A673 (cell line): ENCODE data around the gene SPTBN4. TPM values are rescaled to one million over a fixed set of nuclear protein-coding genes. Genes with fewer than 3 reads are reported as not detected.
A peak's percentile ranks its signal among the peaks of the same experiment; 100 is the strongest.

Experiments
- BruUV-seq: library from RNA; stranded (reverse); fragments of 400-500 nt; replicated peaks from 2 replicates; lab custom pipeline; 2021; lab: Mats Ljungman, UMichigan
- CTCF ChIA-PET: fragments of 300-600 bp; sonication (Branson Sonifier 250); formaldehyde crosslinking; loops from one replicate; lab custom pipeline; 2022; ENCODE audit warnings: antibody characterized with exemption; lab: Charles Lee
- POLR2A ChIA-PET: fragments of 300-600 bp; sonication (Branson Sonifier 250); formaldehyde crosslinking; loops from one replicate; lab custom pipeline; 2022; ENCODE audit warnings: antibody characterized with exemption; ENCODE audit not compliant: low non-redundant PET; lab: Charles Lee
- DNase-seq: peaks from one replicate; pipeline ENCODE4 v3.0.0-alpha.2; 2015; ENCODE audit warnings: low spot score
- H3K27ac ChIP-seq: fragments of 200-600 bp; sonication (generic); 2 replicates; pipeline ENCODE4 v1.5.1; 2016; ENCODE audit warnings: mixed run types, low read depth, mild to moderate bottlenecking, mixed read lengths, antibody characterized with exemption, low read length; ENCODE audit not compliant: poor library complexity, severe bottlenecking
- H3K27me3 ChIP-seq: fragments of 200-600 bp; sonication (generic); replicated peaks from 2 replicates; pipeline ENCODE4 v1.6.1; 2017; ENCODE audit warnings: mixed run types, low read depth, mild to moderate bottlenecking, mixed read lengths, antibody characterized with exemption, low read length; ENCODE audit not compliant: insufficient read depth, poor library complexity
- H3K36me3 ChIP-seq: fragments of 200-600 bp; sonication (generic); 2 replicates; pipeline ENCODE4 v1.6.1; 2016; ENCODE audit warnings: mixed run types, mild to moderate bottlenecking, mixed read lengths, antibody characterized with exemption, low read length; ENCODE audit not compliant: insufficient read depth, poor library complexity, severe bottlenecking
- H3K4me1 ChIP-seq: fragments of 200-600 bp; sonication (generic); 2 replicates; pipeline ENCODE4 v1.6.1; 2017; ENCODE audit warnings: mixed run types, mild to moderate bottlenecking, mixed read lengths, antibody characterized with exemption, low read length; ENCODE audit not compliant: insufficient read depth, poor library complexity, severe bottlenecking
- H3K4me3 ChIP-seq: fragments of 200-600 bp; sonication (generic); 2 replicates; pipeline ENCODE4 v1.5.1; 2016; ENCODE audit warnings: low read depth, mixed run types, mild to moderate bottlenecking, mixed read lengths, low read length; ENCODE audit not compliant: poor library complexity, severe bottlenecking
- H3K9me3 ChIP-seq: fragments of 200-600 bp; sonication (generic); 2 replicates; pipeline ENCODE4 v1.6.1; 2016; ENCODE audit warnings: mixed run types, low read depth, mild to moderate bottlenecking, mixed read lengths, antibody characterized with exemption, low read length; ENCODE audit not compliant: poor library complexity, severe bottlenecking
- EZH2 ChIP-seq: fragments of 200-600 bp; sonication (generic); IDR thresholded peaks from 2 replicates; pipeline ENCODE4 v1.6.1; 2017; ENCODE audit warnings: borderline replicate concordance, low read depth, mild to moderate bottlenecking, mixed read lengths, antibody characterized with exemption, low read length; ENCODE audit not compliant: poor library complexity, severe bottlenecking
- intact Hi-C: fragments of 100-400 bp; cut with micrococcal nuclease; formaldehyde crosslinking; loops from one replicate; pipeline ENCODE4 v1.10.0; 2022; ENCODE audit not compliant: unreplicated experiment
- total RNA-seq: library from RNA; stranded (reverse); gene quantifications from 2 replicates; pipeline ENCODE4 v1.2.3, GENCODE V29; 2021
- TF ChIP-seq, protein P1 (sequence below): fragments of 300-800, 200-600 bp; sonication (generic); conservative IDR thresholded peaks from 2 replicates; pipeline ENCODE4 v1.5.1; 2017; ENCODE audit warnings: low read depth, mild to moderate bottlenecking, antibody characterized with exemption, low read length, moderate library complexity, mixed read lengths

SPTBN4 gene
- total RNA-seq, 1 experiment from 2014 or later, result 0.43 TPM

DNA sequence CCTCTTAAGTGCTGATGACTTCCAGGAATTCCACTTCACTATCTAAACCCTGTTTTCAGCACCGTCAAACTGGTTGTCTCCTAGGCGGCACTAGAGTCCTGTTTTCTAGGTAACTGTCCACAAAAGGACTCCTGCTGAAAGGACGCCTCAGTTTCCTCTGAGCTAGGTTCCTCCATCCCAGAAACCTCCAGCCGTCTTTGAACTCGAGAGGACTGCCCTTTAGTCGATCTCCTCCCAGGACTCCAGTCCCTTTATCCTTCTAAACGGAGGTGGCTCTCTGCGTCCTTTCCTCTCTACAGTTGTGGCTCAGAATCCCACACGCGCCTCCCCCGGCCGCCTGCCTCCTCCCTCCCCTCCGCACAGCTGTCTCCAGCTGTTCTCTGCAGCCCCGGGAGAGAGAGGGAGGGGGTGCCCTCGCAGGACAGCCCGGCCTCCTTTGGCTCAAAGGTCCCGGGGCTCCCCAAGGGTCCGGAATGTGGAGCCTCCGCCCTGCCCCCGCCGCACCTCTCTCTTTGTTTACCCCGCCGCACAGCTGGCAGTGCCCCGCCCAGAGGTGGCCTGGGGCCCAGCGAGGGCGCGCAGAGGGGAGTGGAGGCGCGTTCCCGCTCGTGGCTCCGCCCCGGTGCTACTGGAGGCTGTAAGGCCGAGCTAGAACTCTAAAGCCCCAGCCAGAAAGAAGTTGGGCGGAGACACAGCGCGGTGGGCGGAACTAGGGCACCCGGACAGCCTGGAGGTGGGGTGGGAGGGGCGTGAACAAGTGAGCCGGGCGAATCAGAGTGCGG lies 136.8 kb downstream of the SPTBN4 start:
- ChIA-PET POLR2A (interaction anchor here (0.8 to 1.0 kb wide), 2 partner anchors 9 to 174 kb away, joined by 3 to 6 read pairs; partner anchors contain the start of gene RAB4B), CTCF (interaction anchor here (0.8 to 2.5 kb wide), 7 partner anchors 10 to 183 kb away, joined by 4 to 14 read pairs (median 9); no protein-coding TSS in a partner anchor)
- BruUV-seq, result no TSS peak
- H3K27ac ChIP-seq, result peak overlapping the region; percentile 94
- peaks cover 46% of the 10 kb centered on the region for H3K4me1 ChIP-seq
- no peaks in the 10 kb centered on the region for H3K36me3 ChIP-seq
- no peaks in the 10 kb centered on the region for H3K27me3 ChIP-seq
- DNase-seq, result peak; percentile 100
- peak overlapping the region; percentile 61 for H3K4me3 ChIP-seq
- H3K9me3 ChIP-seq, result no peaks in the 10 kb centered on the region
- intact Hi-C loops, result loop anchor here (1.0 to 5.0 kb wide), 2 partner anchors 11 to 161 kb away; partner anchors contain the start of gene SERTAD3
- TF ChIP-seq, protein P1, sequence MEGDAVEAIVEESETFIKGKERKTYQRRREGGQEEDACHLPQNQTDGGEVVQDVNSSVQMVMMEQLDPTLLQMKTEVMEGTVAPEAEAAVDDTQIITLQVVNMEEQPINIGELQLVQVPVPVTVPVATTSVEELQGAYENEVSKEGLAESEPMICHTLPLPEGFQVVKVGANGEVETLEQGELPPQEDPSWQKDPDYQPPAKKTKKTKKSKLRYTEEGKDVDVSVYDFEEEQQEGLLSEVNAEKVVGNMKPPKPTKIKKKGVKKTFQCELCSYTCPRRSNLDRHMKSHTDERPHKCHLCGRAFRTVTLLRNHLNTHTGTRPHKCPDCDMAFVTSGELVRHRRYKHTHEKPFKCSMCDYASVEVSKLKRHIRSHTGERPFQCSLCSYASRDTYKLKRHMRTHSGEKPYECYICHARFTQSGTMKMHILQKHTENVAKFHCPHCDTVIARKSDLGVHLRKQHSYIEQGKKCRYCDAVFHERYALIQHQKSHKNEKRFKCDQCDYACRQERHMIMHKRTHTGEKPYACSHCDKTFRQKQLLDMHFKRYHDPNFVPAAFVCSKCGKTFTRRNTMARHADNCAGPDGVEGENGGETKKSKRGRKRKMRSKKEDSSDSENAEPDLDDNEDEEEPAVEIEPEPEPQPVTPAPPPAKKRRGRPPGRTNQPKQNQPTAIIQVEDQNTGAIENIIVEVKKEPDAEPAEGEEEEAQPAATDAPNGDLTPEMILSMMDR, result no peak; the same call in 1 of the 2 replicates
- no peak for TF ChIP-seq EZH2

DNA sequence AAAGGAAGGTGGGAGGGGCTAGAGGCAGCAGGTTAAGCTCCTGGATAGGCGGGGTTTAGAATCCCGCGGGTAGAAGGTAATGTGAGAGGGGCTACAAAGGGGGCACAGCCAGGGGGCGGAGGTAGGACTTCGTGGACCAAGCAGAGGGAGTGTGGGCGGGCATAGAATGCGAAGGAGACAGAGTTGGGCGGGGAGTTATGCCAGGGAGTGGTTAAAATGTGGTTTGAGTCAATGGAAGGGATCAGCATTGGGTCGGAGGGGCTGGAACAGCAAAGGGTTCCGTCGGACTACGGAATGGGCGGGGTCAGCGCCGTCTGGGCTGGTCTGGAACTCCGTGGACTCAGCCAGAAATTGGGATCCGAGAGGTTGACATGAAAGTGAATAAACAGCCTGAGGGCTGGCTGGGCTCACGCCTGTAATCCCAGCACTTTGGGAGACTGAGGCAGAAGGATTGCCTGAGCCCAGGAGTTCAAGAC lies 137.4 kb downstream of the SPTBN4 start:
- peaks cover 41% of the 10 kb centered on the region for H3K4me1 ChIP-seq
- no peak for DNase-seq
- ChIA-PET CTCF (interaction anchor here (0.8 to 2.5 kb wide), 6 partner anchors 9 to 183 kb away, joined by 4 to 14 read pairs (median 8); no protein-coding TSS in a partner anchor), POLR2A (interaction anchor here (0.8 to 1.0 kb wide), 2 partner anchors 9 to 174 kb away, joined by 3 to 6 read pairs; partner anchors contain the start of gene RAB4B)
- peak overlapping the region; percentile 61 for H3K4me3 ChIP-seq
- H3K27ac ChIP-seq, result no peak overlapping the region
- intact Hi-C loops, result loop anchor here (1.0 to 5.0 kb wide), 2 partner anchors 10 to 162 kb away; partner anchors contain the start of gene SERTAD3
- no peaks in the 10 kb centered on the region for H3K27me3 ChIP-seq
- BruUV-seq, result no TSS peak
- H3K9me3 ChIP-seq, result no peaks in the 10 kb centered on the region
- no peaks in the 10 kb centered on the region for H3K36me3 ChIP-seq
- TF ChIP-seq, protein P1, result no peak
- TF ChIP-seq EZH2, result no peak

DNA sequence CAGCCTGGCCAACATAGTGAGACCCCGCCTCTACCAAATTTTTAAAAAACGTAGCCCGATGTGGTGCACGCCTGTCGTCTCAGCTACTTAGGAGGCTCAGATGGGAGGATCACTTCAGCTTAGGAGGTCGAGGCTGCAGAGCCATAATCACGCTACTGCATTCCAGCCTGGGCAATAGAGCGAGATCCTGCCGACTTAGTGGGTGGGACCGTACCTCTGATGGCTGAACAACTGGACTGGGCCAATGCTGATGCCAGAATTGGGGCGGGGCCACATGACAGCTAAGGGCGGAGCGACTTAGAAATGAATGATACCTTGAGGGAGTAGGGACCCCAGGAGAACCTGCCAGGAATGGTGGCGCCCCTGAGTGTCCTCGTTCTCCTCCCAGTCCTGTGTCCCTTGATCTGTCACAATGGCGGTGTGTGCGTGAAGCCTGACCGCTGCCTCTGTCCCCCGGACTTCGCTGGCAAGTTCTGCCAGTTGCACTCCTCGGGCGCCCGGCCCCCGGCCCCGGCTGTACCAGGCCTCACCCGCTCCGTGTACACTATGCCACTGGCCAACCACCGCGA lies 137.9 kb downstream of the SPTBN4 start:
- ChIA-PET POLR2A (interaction anchor here (0.8 to 1.0 kb wide), 2 partner anchors 8 to 173 kb away, joined by 3 to 6 read pairs; partner anchors contain the start of gene RAB4B), CTCF (interaction anchor here (0.6 to 2.5 kb wide), 5 partner anchors 10 to 184 kb away, joined by 3 to 14 read pairs (median 4); no protein-coding TSS in a partner anchor)
- DNase-seq, result no peak
- Histone ChIP-seq H3K4me3 (peak overlapping the region; percentile 40), H3K36me3 (no peaks in the 10 kb centered on the region), H3K4me1 (peaks cover 43% of the 10 kb centered on the region), H3K27me3 (no peaks in the 10 kb centered on the region), H3K9me3 (no peaks in the 10 kb centered on the region), H3K27ac (peak overlapping the region; percentile 72)
- TF ChIP-seq, protein P1, result no peak
- TF ChIP-seq EZH2, result no peak
- BruUV-seq, result no TSS peak
- intact Hi-C loops, result loop anchor here (1.0 to 5.0 kb wide), 3 partner anchors 10 to 162 kb away; partner anchors contain the start of gene SERTAD3
